ENCODE results near the gene PODNL1.
A peak's percentile ranks its signal among the peaks of the same experiment; 100 is the strongest.

The PODNL1 gene

GRCh38 chr19:13951043-13951442, 12.8 kb upstream of the PODNL1 start:
- DNase-seq, result no peak
- no peak overlapping the region for H3K27ac ChIP-seq
- TF ChIP-seq CTCF (IDR thresholded peaks at IDR 0.05; ENCODE audit: low read depth, low read length, missing control alignments), result no peak
- in situ Hi-C loops (cut with HindIII; ENCODE audit: low pct_ligation_motif_present, low sequenced_read_pairs), result no loop called here
- H3K4me3 ChIP-seq (ENCODE audit: low read depth, low read length), result no peak overlapping the region
- H3K27me3 ChIP-seq (replicated peaks), result no peaks in the 10 kb centered on the region
- H3K36me3 ChIP-seq (replicated peaks), result peaks cover 15% of the 10 kb centered on the region

- Histone ChIP-seq H3K4me3 (ENCODE audit: low read depth, low read length) (no peak overlapping the region), H3K27me3 (replicated peaks) (no peaks in the 10 kb centered on the region), H3K27ac (no peak overlapping the region), H3K36me3 (replicated peaks) (no peaks in the 10 kb centered on the region)
- TF ChIP-seq CTCF (IDR thresholded peaks at IDR 0.05; ENCODE audit: low read depth, low read length, missing control alignments), result no peak
- in situ Hi-C loops (cut with HindIII; ENCODE audit: low pct_ligation_motif_present, low sequenced_read_pairs), result no loop called here
- no peak for DNase-seq
These were observed 8.2 kb upstream of the PODNL1 start for GRCh38 chr19:13946414-13946813.

GRCh38 chr19:13942023-13942684, 3.9 kb upstream of the PODNL1 start:
- no peak overlapping the region for H3K27ac ChIP-seq

GRCh38 chr19:13937479-13938300, 527 bp downstream of the PODNL1 start:
- Histone ChIP-seq H3K4me3 (ENCODE audit: low read depth, low read length) (peak overlapping the region; percentile 57), H3K36me3 (replicated peaks) (no peaks in the 10 kb centered on the region), H3K27me3 (replicated peaks) (no peaks in the 10 kb centered on the region), H3K27ac (no peak overlapping the region)
- DNase-seq, result no peak
- in situ Hi-C loops (cut with HindIII; ENCODE audit: low pct_ligation_motif_present, low sequenced_read_pairs), result no loop called here
- TF ChIP-seq CTCF (IDR thresholded peaks at IDR 0.05; ENCODE audit: low read depth, low read length, missing control alignments), result no peak

More at GRCh38 chr19:13942023-13942684, 3.9 kb upstream of the PODNL1 start:
- H3K36me3 ChIP-seq (replicated peaks), result no peaks in the 10 kb centered on the region
- H3K4me3 ChIP-seq (ENCODE audit: low read depth, low read length), result no peak overlapping the region
- TF ChIP-seq CTCF (IDR thresholded peaks at IDR 0.05; ENCODE audit: low read depth, low read length, missing control alignments), result no peak
- in situ Hi-C loops (cut with HindIII; ENCODE audit: low pct_ligation_motif_present, low sequenced_read_pairs), result no loop called here
- DNase-seq, result no peak
- H3K27me3 ChIP-seq (replicated peaks), result no peaks in the 10 kb centered on the region

GRCh38 chr19:13935765-13936510, 2.3 kb downstream of the PODNL1 start:
- no peak for TF ChIP-seq CTCF (IDR thresholded peaks at IDR 0.05; ENCODE audit: low read depth, low read length, missing control alignments)
- Histone ChIP-seq H3K27ac (no peak overlapping the region), H3K4me3 (ENCODE audit: low read depth, low read length) (no peak overlapping the region), H3K27me3 (replicated peaks) (no peaks in the 10 kb centered on the region), H3K36me3 (replicated peaks) (no peaks in the 10 kb centered on the region)
- no peak for DNase-seq
- in situ Hi-C loops (cut with HindIII; ENCODE audit: low pct_ligation_motif_present, low sequenced_read_pairs), result no loop called here
